ENCODE data around the gene PLAC1.

DNA sequence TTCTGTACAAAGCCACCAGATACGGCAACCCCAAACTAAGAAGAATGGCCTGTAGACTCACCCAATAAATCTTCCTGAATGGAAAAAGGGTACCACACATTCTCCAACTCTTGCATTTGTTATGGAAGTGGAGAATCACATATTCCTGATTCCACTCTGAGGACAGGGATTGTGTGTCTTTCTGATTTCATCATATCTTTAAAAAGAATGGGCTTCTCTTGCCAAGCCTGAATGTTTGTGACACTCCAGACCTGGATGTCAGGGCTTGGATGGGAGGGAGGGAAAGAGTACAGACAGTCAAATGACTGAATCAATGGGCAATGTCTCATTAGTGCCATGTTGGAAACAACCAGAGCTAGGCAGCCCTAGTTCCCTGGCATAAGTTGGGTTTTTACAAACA, 77.4 kb downstream of the PLAC1 start:
- TF ChIP-seq, protein P1, sequence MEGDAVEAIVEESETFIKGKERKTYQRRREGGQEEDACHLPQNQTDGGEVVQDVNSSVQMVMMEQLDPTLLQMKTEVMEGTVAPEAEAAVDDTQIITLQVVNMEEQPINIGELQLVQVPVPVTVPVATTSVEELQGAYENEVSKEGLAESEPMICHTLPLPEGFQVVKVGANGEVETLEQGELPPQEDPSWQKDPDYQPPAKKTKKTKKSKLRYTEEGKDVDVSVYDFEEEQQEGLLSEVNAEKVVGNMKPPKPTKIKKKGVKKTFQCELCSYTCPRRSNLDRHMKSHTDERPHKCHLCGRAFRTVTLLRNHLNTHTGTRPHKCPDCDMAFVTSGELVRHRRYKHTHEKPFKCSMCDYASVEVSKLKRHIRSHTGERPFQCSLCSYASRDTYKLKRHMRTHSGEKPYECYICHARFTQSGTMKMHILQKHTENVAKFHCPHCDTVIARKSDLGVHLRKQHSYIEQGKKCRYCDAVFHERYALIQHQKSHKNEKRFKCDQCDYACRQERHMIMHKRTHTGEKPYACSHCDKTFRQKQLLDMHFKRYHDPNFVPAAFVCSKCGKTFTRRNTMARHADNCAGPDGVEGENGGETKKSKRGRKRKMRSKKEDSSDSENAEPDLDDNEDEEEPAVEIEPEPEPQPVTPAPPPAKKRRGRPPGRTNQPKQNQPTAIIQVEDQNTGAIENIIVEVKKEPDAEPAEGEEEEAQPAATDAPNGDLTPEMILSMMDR (IDR thresholded peaks at IDR 0.05), result no peak
- no peak for TF ChIP-seq EP300 (IDR thresholded peaks at IDR 0.05)
- no peak for TF ChIP-seq POLR2A (IDR thresholded peaks at IDR 0.05)

All from ovary (tissue), 3 donors.